H1 (cell line): Measurements from ENCODE around the gene TPO. TPM values are rescaled to one million over a fixed set of nuclear protein-coding genes. Genes with fewer than 3 reads are reported as not detected.

Source experiments
- CTCF ChIA-PET: fragments of 300-600 bp; sonication (Branson Sonifier 250); formaldehyde crosslinking; loops from one replicate; lab custom pipeline; 2021; ENCODE audit not compliant: partially characterized antibody; lab: Charles Lee
- POLR2A ChIA-PET: fragments of 300-600 bp; sonication (Branson Sonifier 250); formaldehyde crosslinking; loops from one replicate; lab custom pipeline; 2021; ENCODE audit warnings: inconsistent platforms; ENCODE audit not compliant: partially characterized antibody; lab: Charles Lee
- DNase-seq, 2 experiments: peaks; one replicate each; pipeline versions ENCODE4 v3.0.0 to v3.0.0-alpha.2; 2010 to 2022; ENCODE audit warnings: low spot score in 2 of 2, low read depth in 1 of 2, mixed read lengths in 1 of 2
- FAIRE-seq: peaks from 2 replicates; lab custom pipeline; 2011; peaks lifted over from hg19 to GRCh38; lab: Jason Lieb, UNC
- H2AFZ ChIP-seq: 2 replicates; pipeline ENCODE4 v1.8.1; 2012; ENCODE audit warnings: low read length, inconsistent platforms
- H2AK5ac ChIP-seq: 2 replicates; pipeline ENCODE4 v1.6.1; 2013; ENCODE audit warnings: low read depth, low read length
- H2BK120ac ChIP-seq: replicated peaks from 2 replicates; pipeline ENCODE3; 2013; ENCODE audit warnings: low read depth, low read length, inconsistent platforms
- H2BK12ac ChIP-seq: 2 replicates; pipeline ENCODE4 v1.6.1; 2013; ENCODE audit warnings: low read depth, low read length
- H2BK15ac ChIP-seq: 2 replicates; pipeline ENCODE4 v1.6.1; 2013; ENCODE audit warnings: low read length
- H2BK20ac ChIP-seq: 2 replicates; pipeline ENCODE4 v1.6.1; 2013; ENCODE audit warnings: low read length
- H2BK5ac ChIP-seq: 2 replicates; pipeline ENCODE4 v1.6.1; 2013; ENCODE audit warnings: low read depth, low read length
- H3K14ac ChIP-seq: 2 replicates; pipeline ENCODE4 v1.6.1; 2013; ENCODE audit warnings: inconsistent platforms; ENCODE audit not compliant: insufficient read length
- H3K18ac ChIP-seq: 2 replicates; pipeline ENCODE4 v1.6.1; 2013; ENCODE audit warnings: low read length; ENCODE audit errors: extremely low read depth
- H3K23ac ChIP-seq: 2 replicates; pipeline ENCODE4 v1.6.1; 2013; ENCODE audit warnings: inconsistent platforms; ENCODE audit not compliant: insufficient read length
- H3K23me2 ChIP-seq: 2 replicates; pipeline ENCODE4 v1.6.1; 2013; ENCODE audit warnings: low read depth, low read length
- H3K27ac ChIP-seq: 2 replicates; pipeline ENCODE4 v1.6.1; 2011; ENCODE audit warnings: low read depth, low read length, inconsistent platforms
- H3K27me3 ChIP-seq, 4 experiments: replicated peaks in 1 of 4; 1 replicate in 1 of 4; 2 replicates in 3 of 4; pipeline versions ENCODE4 v1.6.1 to v1.8.1; 2011 to 2013; ENCODE audit warnings: low read length in 3 of 4, mild to moderate bottlenecking in 3 of 4, inconsistent platforms in 2 of 4, mixed read lengths in 2 of 4, moderate library complexity in 1 of 4; ENCODE audit not compliant: control insufficient read depth in 3 of 4, insufficient read depth in 3 of 4; ENCODE audit errors: extremely low read depth in 1 of 4
- H3K36me3 ChIP-seq, 4 experiments: 2 replicates each; pipeline versions ENCODE4 v1.6.1 to v1.8.1; 2011 to 2013; ENCODE audit warnings: mild to moderate bottlenecking in 4 of 4, low read length in 3 of 4, moderate library complexity in 2 of 4, control low read depth in 1 of 4, inconsistent platforms in 1 of 4; ENCODE audit not compliant: insufficient read depth in 4 of 4, control insufficient read depth in 2 of 4
- H3K4ac ChIP-seq: replicated peaks from 2 replicates; pipeline ENCODE3; 2013; ENCODE audit warnings: low read length, low read depth, mixed read lengths, inconsistent platforms; ENCODE audit not compliant: insufficient read length
- H3K4me1 ChIP-seq, 4 experiments: replicated peaks in 1 of 4; 1 replicate in 1 of 4; 2 replicates in 3 of 4; pipeline versions ENCODE4 v1.6.1 to v1.8.1; 2011 to 2013; ENCODE audit warnings: low read length in 3 of 4, inconsistent platforms in 2 of 4, mixed read lengths in 1 of 4; ENCODE audit not compliant: insufficient read depth in 4 of 4, control insufficient read depth in 3 of 4
- H3K4me2 ChIP-seq, 2 experiments: 2 replicates each; pipeline versions ENCODE4 v1.6.1 to v1.8.1; 2011 to 2013; ENCODE audit warnings: low read depth in 2 of 2, low read length in 2 of 2, control low read depth in 1 of 2, inconsistent platforms in 1 of 2, mild to moderate bottlenecking in 1 of 2; ENCODE audit not compliant: insufficient read depth in 1 of 2
- H3K4me3 ChIP-seq, 4 experiments: fragments of 200-600, 300-600 bp in 1 of 4; sonication (generic), shearing (Covaris generic), sonication (Bioruptor Twin) in 1 of 4; 2 replicates each; pipeline versions ENCODE4 v1.5.1 to v1.8.1; 2011 to 2016; ENCODE audit warnings: low read length in 4 of 4, low read depth in 3 of 4, control low read depth in 2 of 4, inconsistent platforms in 2 of 4, mild to moderate bottlenecking in 2 of 4, mixed read lengths in 1 of 4, moderate library complexity in 1 of 4; ENCODE audit not compliant: insufficient read depth in 2 of 4; ENCODE audit errors: extremely low read depth in 1 of 4
- H3K56ac ChIP-seq: replicated peaks from 2 replicates; pipeline ENCODE3; 2013; ENCODE audit warnings: low read depth, mild to moderate bottlenecking, mixed read lengths, low read length, inconsistent platforms; ENCODE audit not compliant: insufficient read length
- H3K79me1 ChIP-seq: 2 replicates; pipeline ENCODE4 v1.6.1; 2013; ENCODE audit warnings: low read depth, low read length, control low read depth
- H3K79me2 ChIP-seq, 2 experiments: 2 replicates each; pipeline versions ENCODE4 v1.6.1 to v1.8.1; 2012 to 2013; ENCODE audit warnings: low read length in 2 of 2, mild to moderate bottlenecking in 2 of 2, inconsistent platforms in 1 of 2; ENCODE audit not compliant: insufficient read depth in 2 of 2, control insufficient read depth in 1 of 2
- H3K9ac ChIP-seq, 4 experiments: replicated peaks in 1 of 4; 1 replicate in 1 of 4; 2 replicates in 3 of 4; pipeline versions ENCODE4 v1.6.1 to v1.8.1; 2011 to 2013; ENCODE audit warnings: low read depth in 3 of 4, low read length in 3 of 4, control low read depth in 2 of 4, mild to moderate bottlenecking in 2 of 4, moderate library complexity in 2 of 4, inconsistent platforms in 1 of 4; ENCODE audit errors: extremely low read depth in 1 of 4
- H3K9me3 ChIP-seq, 2 experiments: 2 replicates each; pipeline versions ENCODE4 v1.6.1 to v1.8.1; 2012 to 2013; ENCODE audit warnings: mild to moderate bottlenecking in 2 of 2, moderate library complexity in 2 of 2, control low read depth in 1 of 2, inconsistent platforms in 1 of 2, low read depth in 1 of 2, low read length in 1 of 2, mixed read lengths in 1 of 2; ENCODE audit not compliant: insufficient read depth in 2 of 2
- H4K20me1 ChIP-seq, 2 experiments: replicated peaks in 1 of 2; 2 replicates each; pipeline versions ENCODE3 to v1.8.1; 2011 to 2013; ENCODE audit warnings: inconsistent platforms in 2 of 2, low read length in 2 of 2, mild to moderate bottlenecking in 1 of 2; ENCODE audit not compliant: insufficient read depth in 2 of 2, control insufficient read depth in 1 of 2
- H4K5ac ChIP-seq: 2 replicates; pipeline ENCODE4 v1.6.1; 2013; ENCODE audit warnings: low read length, low read depth, mixed read lengths, inconsistent platforms; ENCODE audit not compliant: insufficient read length
- H4K8ac ChIP-seq: 2 replicates; pipeline ENCODE4 v1.8.0; 2013; ENCODE audit warnings: mild to moderate bottlenecking, moderate library complexity, low read length, inconsistent platforms; ENCODE audit not compliant: insufficient read depth; ENCODE audit errors: extremely low read depth
- H4K91ac ChIP-seq: replicated peaks from 2 replicates; pipeline ENCODE3; 2013; ENCODE audit warnings: low read length, mixed read lengths, inconsistent platforms; ENCODE audit not compliant: insufficient read length
- CBX5 ChIP-seq: fragments of 300-800, 300-1000 bp; sonication (generic); IDR thresholded peaks from 2 replicates; pipeline ENCODE4 v1.7.1; 2016; ENCODE audit warnings: antibody characterized with exemption, low read length, low read depth
- EGR1 ChIP-seq: IDR thresholded peaks from 2 replicates; pipeline ENCODE4 v1.6.1; 2011; ENCODE audit warnings: low read depth, low read length, borderline replicate concordance
- FOSL1 ChIP-seq: IDR thresholded peaks from 2 replicates; pipeline ENCODE4 v1.6.1; 2011; ENCODE audit warnings: mild to moderate bottlenecking, low read depth, low read length, moderate library complexity; ENCODE audit not compliant: insufficient read depth
- MAFK ChIP-seq: IDR thresholded peaks from 2 replicates; pipeline ENCODE4 v1.6.1; 2012; ENCODE audit warnings: low read depth, mild to moderate bottlenecking, improper control_type of control experiment, low read length
- NRF1 ChIP-seq: IDR thresholded peaks from 2 replicates; pipeline ENCODE4 v1.6.1; 2011; ENCODE audit warnings: mild to moderate bottlenecking, low read depth, low read length, improper control_type of control experiment
- PHF8 ChIP-seq: fragments of 200-600 bp; sonication (generic); conservative IDR thresholded peaks from 2 replicates; pipeline ENCODE4 v1.7.1; 2012; ENCODE audit warnings: low read depth, mild to moderate bottlenecking, inconsistent platforms, low read length, moderate library complexity
- RFX5 ChIP-seq: IDR thresholded peaks from 2 replicates; pipeline ENCODE4 v1.6.1; 2011; ENCODE audit warnings: low read depth, low read length, improper control_type of control experiment, borderline replicate concordance
- RNF2 ChIP-seq: fragments of 200-900, 300-1000 bp; sonication (generic); IDR thresholded peaks from 2 replicates; pipeline ENCODE4 v1.7.1; 2016; ENCODE audit warnings: borderline replicate concordance, low read depth, mild to moderate bottlenecking, antibody characterized with exemption, low read length; ENCODE audit not compliant: poor library complexity, severe bottlenecking; ENCODE audit errors: missing control alignments
- SP2 ChIP-seq: IDR thresholded peaks from 2 replicates; pipeline ENCODE4 v1.6.1; 2012; ENCODE audit warnings: mild to moderate bottlenecking, low read length, inconsistent platforms
- SRF ChIP-seq: IDR thresholded peaks from 2 replicates; pipeline ENCODE4 v1.6.1; 2011; ENCODE audit warnings: mild to moderate bottlenecking, low read depth, low read length, moderate library complexity
- YY1 ChIP-seq: IDR thresholded peaks from 2 replicates; pipeline ENCODE4 v1.6.1; 2011; ENCODE audit warnings: low read depth, mild to moderate bottlenecking, low read length
- WGBS, 2 experiments: shearing (Covaris generic) in 1 of 2; methylation state at CpG; one replicate each; pipeline versions ENCODE4 v1.1.6 to v1.1.7; 2013 to 2015; ENCODE audit warnings: low lambda C conversion rate in 2 of 2, mixed read lengths in 2 of 2, inconsistent platforms in 1 of 2, low coverage in 1 of 2, missing lambda C conversion rate in 1 of 2; ENCODE audit not compliant: insufficient replicate concordance in 2 of 2, insufficient coverage in 1 of 2, insufficient read length in 1 of 2; ENCODE audit errors: extremely low coverage in 1 of 2, missing lambda C conversion rate in 1 of 2; 5-methylcytosine and 5-hydroxymethylcytosine counted together
- polyA plus RNA-seq, 7 experiments: library from polyadenylated mRNA; depleted of rRNA in 3 of 7; stranded (reverse) in 5 of 7; unstranded in 2 of 7; fragments of >200 nt in 5 of 7; fragments of 200-250 nt in 2 of 7; gene quantifications; 1 replicate in 5 of 7; 2 replicates in 1 of 7; 4 replicates in 1 of 7; pipeline versions ENCODE4 v1.2.1 to v1.2.3, GENCODE V29; 2011 to 2013; ENCODE audit warnings: missing spikeins in 2 of 7, mixed read lengths in 2 of 7
- total RNA-seq: library from RNA; stranded (reverse); fragmentation: NEBNext Ultra II Directional; extraction: Animal tissue kit (Norgen Biotek cat#: 25700); gene quantifications from 2 replicates; pipeline ENCODE4 v1.2.1, GENCODE V29; 2021
- TF ChIP-seq, protein P1 (sequence below): IDR thresholded peaks from 2 replicates; pipeline ENCODE4 v1.6.1; 2011; ENCODE audit warnings: low read depth, mild to moderate bottlenecking, low read length; ENCODE audit not compliant: insufficient read depth

TPO gene
- total and polyA plus RNA-seq, 2 of the 8 experiments (the other 6 are each of a cell fraction or from before 2014, with no cell fraction given) = not detected

- Histone ChIP-seq H3K27ac (no peak overlapping the region), H3K9me3 (no peaks in the 10 kb centered on the region; a peak in 1 of 4 replicates), H3K14ac (no peak overlapping the region), H2BK5ac (no peak overlapping the region), H2BK15ac (no peak overlapping the region), H4K8ac (no peak overlapping the region), H3K79me1 (no peaks in the 10 kb centered on the region), H3K4ac (no peak overlapping the region), H3K56ac (peak overlapping the region; percentile 27), H2BK120ac (no peak overlapping the region), H3K4me2 (no peak overlapping the region), H2AK5ac (no peak overlapping the region), H3K36me3 (no peaks in the 10 kb centered on the region), H3K27me3 (no peaks in the 10 kb centered on the region; a peak in 1 of 7 replicates), H2BK12ac (no peak overlapping the region), H3K23me2 (peaks cover 6% of the 10 kb centered on the region; the same call in 1 of the 2 replicates), H2BK20ac (no peak overlapping the region), H3K79me2 (no peaks in the 10 kb centered on the region), H4K91ac (no peak overlapping the region), H2AFZ (no peak overlapping the region), H4K20me1 (no peaks in the 10 kb centered on the region), H3K9ac (no peak overlapping the region), H3K18ac (no peak overlapping the region), H3K23ac (no peak overlapping the region), H3K4me3 (no peak overlapping the region), H4K5ac (no peak overlapping the region), H3K4me1 (no peaks in the 10 kb centered on the region)
- ChIA-PET POLR2A (no interaction called here), CTCF (interaction anchor here (0.7 kb wide), 1 partner anchor 412 kb away, joined by 3 read pairs; no protein-coding TSS in a partner anchor)
- 82 to 90% methylated on average over 1 of the region's 1 CpG for WGBS, 2 experiments
- DNase-seq (no peak), FAIRE-seq (no peak)
- TF ChIP-seq FOSL1 (no peak), PHF8 (no peak), SP2 (no peak), YY1 (no peak), CBX5 (no peak), RFX5 (no peak), SRF (no peak), NRF1 (no peak), EGR1 (no peak), RNF2 (no peak), MAFK (no peak)
- TF ChIP-seq, protein P1, sequence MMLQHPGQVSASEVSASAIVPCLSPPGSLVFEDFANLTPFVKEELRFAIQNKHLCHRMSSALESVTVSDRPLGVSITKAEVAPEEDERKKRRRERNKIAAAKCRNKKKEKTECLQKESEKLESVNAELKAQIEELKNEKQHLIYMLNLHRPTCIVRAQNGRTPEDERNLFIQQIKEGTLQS = no peak
These were observed 8.1 kb upstream of the TPO start for GRCh38 chr2:1405124-1405523.
